ENCODE measurements around the gene CACNA1C. TPM values are rescaled to one million over a fixed set of nuclear protein-coding genes. Genes with fewer than 3 reads are reported as not detected.

The CACNA1C gene
- polyA plus RNA-seq, 5 donors = 10.1 to 15.2 (median 10.7) TPM

GRCh38 chr12:2274733-2275132 is 221.9 kb downstream of the CACNA1C start:
- DNase-seq = no peak

DNA sequence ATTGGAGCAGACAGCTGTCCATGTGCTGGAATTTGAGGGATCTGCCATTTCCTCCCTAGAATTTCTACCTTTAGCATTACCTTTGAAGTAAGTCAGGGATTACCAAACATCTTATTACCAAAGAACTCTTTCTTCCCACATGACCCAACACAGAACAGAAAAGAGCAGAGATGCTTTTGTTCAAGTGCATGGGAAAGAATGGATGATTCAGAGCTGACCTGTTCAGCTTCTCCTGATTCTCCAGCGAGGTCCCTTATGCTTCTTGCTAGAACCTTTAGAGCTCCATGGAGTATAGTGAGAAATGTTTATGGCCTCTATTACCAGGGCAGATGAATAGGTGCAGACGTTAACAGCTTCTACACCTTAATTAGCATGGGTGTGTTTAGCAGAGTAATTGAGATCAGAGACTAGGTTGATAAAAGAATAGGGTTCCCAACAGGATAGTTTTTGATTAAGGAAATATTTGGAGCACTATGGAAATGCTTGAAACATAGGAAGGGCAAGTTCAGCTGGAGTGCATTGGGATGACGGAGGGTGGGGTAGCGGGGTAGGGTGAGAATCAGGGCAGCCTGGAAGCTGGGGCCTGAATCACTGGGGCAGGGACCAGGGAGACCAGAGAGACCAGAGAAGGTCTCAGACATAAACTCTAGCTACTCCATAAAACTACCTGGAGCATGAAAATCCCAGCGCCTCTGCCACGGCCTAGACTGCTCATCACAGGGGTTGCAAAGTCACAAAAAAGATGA is 223.7 kb downstream of the CACNA1C start:
- no peak for DNase-seq

DNA sequence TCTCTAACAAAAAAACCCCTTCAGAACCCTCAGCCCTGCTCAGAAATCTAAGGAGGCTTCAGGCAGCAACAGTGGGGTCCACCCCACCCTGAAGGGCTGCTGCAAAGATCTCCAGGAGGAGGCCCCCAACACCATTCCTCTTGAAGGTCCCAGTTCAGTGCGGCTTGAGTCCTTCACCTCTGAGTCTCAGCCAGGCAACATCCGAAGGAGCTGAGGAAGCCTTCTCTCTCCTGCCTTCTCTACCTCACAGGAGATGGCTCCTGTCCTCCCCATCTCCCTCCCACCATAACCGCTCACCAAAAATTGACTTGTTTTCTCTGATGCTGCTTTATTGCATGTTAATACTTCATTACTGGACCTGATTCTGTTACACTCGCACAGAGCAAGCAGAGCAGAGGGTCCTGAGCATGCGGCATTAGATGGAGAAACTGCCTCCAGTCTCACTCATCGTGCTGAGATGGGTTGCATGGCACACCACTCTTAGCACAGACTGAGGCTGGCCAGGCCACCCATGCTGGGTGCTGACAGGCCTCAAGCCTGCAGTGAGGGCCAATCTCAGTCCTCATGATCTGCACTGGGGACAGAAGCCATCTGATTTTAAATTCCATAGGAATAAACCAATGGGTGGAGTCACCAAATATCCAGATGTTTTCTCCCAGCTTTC is 224.8 kb downstream of the CACNA1C start:
- no peak for DNase-seq

DNA sequence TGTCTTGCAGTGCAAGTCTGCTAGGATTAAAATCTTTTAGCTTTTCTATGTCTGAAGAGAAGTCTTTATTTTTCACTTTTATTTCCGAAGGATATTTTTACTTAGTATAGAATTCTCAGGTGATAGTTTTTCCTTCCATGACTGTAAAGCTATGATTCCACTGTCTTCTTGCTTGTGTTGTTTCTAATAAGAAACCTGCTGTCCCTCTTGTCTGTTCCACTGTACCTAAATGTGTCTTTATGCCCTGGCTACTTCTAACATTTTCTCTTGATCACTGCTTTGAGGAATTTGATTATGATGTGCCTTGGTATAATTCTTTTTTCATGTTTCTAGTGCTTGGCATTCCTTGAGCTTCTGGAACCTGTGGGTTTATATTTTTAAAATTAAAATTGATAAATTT is 228.7 kb downstream of the CACNA1C start:
- no peak for DNase-seq

GRCh38 chr12:2282318-2282717 is 229.5 kb downstream of the CACNA1C start:
- no peak for DNase-seq

DNA sequence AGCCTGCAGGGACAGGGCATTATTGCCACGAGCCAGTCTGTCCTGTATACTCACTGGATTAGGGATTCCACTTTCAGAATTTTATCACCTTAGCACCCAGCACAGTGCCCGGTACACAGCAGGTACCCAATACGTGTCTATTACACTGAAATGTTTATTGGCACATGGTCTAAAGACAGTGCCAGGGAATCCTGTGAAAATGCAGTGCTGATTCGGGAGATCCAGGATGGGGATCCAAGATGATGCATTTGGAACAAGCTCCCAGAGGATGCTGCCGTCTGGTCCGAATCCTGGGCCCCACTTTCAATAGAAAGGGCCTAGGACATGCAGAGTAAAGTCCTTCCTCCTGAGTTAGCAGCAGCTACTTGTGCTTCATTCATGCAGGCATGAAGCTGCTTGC is 230.7 kb downstream of the CACNA1C start:
- DNase-seq = no peak

DNA sequence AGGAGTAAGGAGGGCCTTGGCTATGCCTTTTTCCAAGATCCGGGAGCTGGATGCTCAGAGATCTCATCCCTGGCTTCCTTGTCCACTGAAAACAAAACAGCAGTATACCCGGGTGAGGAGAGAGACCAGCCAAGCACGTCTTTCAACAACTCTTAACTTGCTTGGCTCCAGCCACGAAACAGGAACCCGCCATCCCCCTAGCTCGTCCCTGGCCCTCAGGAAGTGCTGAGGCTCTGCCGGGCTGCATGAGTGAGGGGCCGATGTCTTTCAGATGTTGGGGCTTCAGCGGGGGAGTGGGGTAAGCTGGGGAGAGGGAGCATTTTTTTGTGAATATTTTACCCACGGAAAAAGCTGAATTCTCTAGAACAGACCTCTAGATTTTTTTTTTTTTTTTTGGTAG is 231.1 kb downstream of the CACNA1C start:
- DNase-seq = peak; percentile 73 to 75

DNA sequence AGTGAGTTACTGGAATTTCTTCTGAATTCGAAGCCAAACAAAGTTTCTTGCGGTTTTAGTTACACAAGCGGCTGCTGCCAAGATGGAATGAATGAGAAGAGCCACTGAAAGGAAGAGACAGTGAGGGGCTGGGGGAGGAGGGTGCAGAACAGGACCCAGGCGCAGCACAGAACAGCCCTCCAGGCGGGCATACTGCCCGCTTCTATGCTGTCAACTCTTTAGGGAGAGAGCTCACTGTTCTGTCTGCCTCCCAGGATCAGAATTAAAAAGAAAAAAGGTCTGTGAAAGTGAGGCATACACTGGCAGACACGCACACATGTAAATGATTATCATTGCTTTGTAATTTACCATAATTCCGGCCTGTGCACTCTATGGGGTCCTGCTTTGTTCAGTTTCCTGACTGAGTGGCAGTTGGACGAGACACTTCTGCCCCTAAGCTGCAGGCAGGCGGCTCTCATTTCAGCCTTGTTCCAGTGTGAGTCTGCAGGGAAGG is 231.6 kb downstream of the CACNA1C start:
- DNase-seq = no peak

DNA sequence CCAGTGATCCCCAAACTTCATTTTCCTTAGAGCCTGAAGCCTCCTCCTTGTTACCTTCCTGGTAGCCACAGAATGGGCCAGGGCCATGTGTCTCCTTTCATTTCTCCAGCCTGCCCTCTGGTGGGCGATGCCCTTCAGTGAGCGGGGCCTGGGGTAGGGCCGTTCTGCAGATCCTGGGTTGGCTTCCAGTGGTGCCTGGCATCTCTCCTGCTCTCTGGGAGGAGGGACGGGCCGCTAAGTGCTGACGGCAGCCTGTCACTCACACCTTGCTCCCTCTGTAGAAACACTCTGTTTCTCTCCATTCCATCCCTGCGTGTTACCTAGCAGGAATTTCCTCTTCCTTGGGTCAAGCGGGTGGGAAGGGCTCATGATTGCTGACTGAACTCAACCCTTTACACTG is 232.1 kb downstream of the CACNA1C start:
- DNase-seq = peak in 1 of 2 donors; percentile 54

GRCh38 chr12:2285462-2285861 is 232.7 kb downstream of the CACNA1C start:
- DNase-seq = no peak

GRCh38 chr12:2286047-2286446 is 233.3 kb downstream of the CACNA1C start:
- DNase-seq = no peak

DNA sequence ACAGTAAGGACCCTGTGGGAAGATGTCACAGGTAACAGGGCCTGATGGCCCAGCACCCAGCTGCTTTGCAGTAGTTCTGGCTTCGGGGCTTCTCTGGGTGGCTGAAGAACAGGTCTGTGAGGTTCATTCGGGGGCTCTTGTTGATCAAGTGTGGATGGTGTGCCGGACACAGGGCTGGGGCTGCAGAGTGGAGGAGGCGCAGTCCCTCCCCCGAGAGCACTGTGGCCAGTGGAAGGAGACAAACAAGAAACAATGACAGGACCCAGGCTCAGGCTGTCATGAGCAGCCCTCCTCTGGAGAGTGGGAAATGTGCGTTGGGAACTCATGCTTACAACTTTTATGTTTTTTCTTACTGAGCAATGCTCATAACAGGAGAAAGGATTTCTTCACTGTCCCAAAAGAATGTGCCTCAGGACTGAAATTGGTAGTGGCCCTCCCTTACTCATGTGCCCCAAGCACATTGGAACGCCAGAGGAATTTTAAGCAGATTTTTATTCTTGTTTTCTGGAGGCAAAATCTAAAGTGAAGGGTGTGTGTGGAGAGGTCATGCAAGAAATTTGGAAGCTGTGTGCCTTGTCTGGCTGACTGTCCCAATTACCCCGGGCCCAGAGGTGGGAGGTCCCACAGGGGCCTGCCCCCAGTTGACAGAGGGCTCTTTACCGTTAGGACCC is 233.8 kb downstream of the CACNA1C start:
- no peak for DNase-seq

DNA sequence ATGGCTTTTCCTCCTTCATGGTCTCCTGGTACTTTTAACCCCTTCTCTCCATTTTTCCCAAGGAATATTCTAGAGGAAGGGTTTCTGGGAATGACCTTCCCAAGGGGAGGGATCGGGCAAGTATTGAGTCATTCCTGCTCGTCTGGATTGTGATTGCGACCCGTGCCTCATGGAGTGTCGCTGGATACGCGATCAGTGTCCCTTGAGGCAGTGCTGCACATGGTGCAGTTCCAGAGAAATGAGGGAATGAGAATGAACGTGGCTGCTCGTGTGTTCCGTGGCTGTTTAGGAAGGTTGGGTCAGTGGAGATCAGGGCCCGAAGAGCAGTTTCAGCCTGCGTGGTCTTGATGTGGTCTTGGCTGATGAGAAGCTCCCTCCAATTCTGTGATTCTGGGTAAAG is 234.4 kb downstream of the CACNA1C start:
- no peak for DNase-seq

DNA sequence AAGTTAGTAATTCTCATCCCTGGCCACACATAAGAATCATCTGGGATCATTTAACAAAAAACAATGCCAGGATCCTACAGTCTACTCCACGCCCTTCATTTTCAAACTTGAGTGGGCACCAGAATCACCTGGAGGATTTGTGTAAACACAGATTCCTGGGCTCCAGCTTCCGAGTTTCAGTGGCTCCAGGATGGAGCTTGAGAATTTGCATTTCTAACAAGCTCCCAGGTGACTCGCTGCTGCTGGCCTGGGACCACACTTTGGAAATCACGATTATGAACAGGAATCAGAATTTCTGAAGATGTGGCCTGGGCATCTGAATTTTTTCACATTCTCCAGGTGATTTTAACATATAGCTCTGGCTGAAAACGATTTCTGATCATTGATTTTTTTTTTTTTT is 234.8 kb downstream of the CACNA1C start:
- DNase-seq = no peak

GRCh38 chr12:2288001-2288400 is 235.2 kb downstream of the CACNA1C start:
- no peak for DNase-seq

GRCh38 chr12:2288471-2288870 is 235.7 kb downstream of the CACNA1C start:
- no peak for DNase-seq

DNA sequence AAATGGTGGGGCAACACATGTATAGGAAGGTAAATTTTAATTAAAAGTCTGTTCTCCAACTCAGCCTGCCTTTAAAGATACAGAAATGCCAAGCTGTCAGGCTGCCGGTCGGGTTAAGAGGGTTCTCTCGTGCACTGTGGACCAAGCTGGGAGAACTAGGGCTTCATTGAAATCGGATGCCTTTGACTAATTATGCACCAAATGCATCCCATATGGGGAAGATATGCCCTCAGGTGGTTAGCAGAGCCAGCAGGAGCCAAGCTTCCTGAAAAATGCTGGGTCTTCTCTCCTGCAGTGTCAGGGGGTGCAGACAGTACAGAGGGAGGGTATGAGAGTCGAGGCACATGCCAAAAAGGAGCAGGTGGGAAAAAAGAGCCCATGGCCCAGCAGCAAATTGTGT is 236.1 kb downstream of the CACNA1C start:
- no peak for DNase-seq

DNA sequence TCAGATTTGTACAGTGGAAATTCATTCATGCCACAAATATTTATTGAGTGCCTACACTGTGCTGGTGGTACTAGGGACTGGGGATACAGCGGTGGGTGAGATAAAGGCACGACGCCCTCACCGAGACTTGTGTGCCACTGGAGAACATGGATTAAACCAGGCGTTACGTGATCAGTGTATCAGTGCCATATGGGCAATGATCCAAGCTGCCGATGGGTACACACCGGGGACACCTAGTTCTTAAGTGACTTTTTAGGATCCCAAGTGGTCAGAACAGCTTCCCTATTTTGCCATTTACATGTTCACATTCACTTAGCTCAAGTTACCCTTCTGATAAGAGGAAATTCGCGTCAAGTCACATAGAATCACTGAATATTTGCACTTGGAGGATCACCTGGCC is 236.7 kb downstream of the CACNA1C start:
- no peak for DNase-seq

DNA sequence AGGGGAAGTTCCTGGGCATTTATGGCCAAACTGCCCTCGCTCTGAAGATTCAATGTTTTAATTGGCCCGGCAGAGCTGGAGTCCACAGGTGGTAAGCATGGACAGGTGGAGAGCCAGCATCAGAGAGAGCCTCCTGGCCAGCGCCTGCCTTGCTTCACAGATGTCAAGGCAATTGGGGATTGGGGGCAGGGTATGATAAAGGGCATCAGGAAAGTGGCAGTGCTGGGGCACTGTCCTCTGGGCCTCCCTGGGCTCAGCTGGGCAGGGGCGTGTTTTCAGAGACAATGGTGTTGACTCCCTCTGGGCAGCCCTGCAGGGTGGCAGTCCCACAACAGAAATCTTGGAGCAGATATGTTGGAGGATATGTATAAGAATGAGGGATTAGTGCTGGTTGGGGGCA is 237.3 kb downstream of the CACNA1C start:
- no peak for DNase-seq

DNA sequence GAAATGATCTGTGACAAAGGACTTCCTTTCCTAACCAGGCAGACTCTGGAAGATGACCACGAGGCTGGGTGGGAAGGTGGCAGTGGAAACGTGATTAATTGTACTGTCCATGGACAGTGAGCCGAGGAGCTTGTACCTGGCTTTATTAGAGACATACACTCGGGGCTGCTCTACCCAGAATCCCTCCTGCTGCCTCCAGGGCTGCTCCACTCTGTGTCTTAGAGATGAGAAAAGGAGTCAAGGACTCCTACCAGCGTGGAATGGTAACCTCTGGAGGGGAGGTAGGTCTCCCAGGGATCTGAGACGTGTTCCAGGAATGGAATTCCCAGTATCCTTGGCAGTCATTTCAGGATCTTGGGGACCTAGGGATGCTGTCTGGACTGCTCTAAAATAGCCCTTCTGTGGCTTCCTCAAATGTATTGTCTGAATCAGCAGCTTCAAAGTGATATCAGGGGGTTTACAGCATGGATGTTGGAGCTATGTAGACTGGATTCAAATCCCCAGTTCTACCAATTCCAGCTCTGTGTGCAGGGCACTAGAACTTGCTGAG is 237.8 kb downstream of the CACNA1C start:
- no peak for DNase-seq

DNA sequence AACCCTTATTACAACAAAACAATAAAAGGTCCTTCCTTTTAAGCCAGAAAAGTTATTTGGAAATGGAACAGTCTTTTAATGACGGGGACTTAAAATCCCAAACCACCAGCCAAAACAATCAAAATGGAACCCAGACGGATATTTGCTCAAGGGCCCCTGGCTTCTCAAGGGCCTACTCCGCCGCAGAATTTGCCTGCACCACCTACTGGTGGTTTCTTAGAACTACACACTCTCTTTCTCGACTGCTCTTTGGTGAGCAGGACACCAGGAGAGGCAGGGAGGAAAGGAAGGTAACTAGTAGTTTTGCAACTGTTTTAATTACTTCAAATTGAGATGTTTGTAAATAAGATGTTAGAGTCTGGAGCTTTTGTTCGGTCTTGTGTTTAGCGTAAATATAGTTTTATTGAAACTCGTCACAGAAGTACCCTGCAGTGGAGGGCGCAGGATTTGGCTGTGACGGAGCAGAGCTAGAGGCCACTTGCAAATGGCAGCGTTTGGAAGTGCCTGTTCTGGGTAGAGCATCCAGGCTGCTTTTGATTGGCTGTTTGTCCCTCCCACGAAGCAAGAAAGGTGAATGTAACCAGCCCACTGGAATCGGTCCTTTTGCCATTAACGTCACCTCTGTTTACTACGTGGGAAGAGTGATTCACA is 238.5 kb downstream of the CACNA1C start:
- no peak for DNase-seq

- DNase-seq = no peak
These were observed 239.2 kb downstream of the CACNA1C start for GRCh38 chr12:2291947-2292346.
